GM21717 (cell line): Measurements from ENCODE around the gene FBXL2.

Source experiments
- ATAC-seq: cut with Tn5 transposase; IDR thresholded peaks from one replicate; pipeline ENCODE4 v1.9.1; 2021; ENCODE audit warnings: mild to moderate bottlenecking, moderate library complexity; ENCODE audit not compliant: unreplicated experiment

Gene FBXL2

GRCh38 chr3:33277193-33277882 lies at the start of gene FBXL2:
Gene FBXL2, plus strand, starts transcription at chr3:33277442. Its CDS starts 71 bp downstream, at chr3:33277513.
- ATAC-seq: no peak

- ATAC-seq: no peak
Measured at GRCh38 chr3:33229066-33229465, 48.2 kb upstream of the FBXL2 start.

- no peak for ATAC-seq
Measured at GRCh38 chr3:33229947-33230346, 47.3 kb upstream of the FBXL2 start.

GRCh38 chr3:33231756-33232465 lies 45.3 kb upstream of the FBXL2 start:
- ATAC-seq: no peak

- no peak for ATAC-seq
Measured at GRCh38 chr3:33233884-33234283, 43.4 kb upstream of the FBXL2 start.

GRCh38 chr3:33236005-33236404 lies 41.2 kb upstream of the FBXL2 start:
- ATAC-seq: no peak

- ATAC-seq: no peak
Measured at GRCh38 chr3:33237439-33237838, 39.8 kb upstream of the FBXL2 start.

- ATAC-seq: no peak
Measured at GRCh38 chr3:33238923-33239322, 38.3 kb upstream of the FBXL2 start.

GRCh38 chr3:33240261-33240660 lies 37.0 kb upstream of the FBXL2 start:
- ATAC-seq: no peak

- ATAC-seq: no peak
Measured at GRCh38 chr3:33246786-33247185, 30.5 kb upstream of the FBXL2 start.

- ATAC-seq: no peak
Measured at GRCh38 chr3:33250712-33251111, 26.5 kb upstream of the FBXL2 start.

- no peak for ATAC-seq
Measured at GRCh38 chr3:33256249-33256648, 21.0 kb upstream of the FBXL2 start.

GRCh38 chr3:33260104-33260503 lies 17.1 kb upstream of the FBXL2 start:
- no peak for ATAC-seq

- ATAC-seq: no peak
Measured at GRCh38 chr3:33269385-33269784, 7.9 kb upstream of the FBXL2 start.

GRCh38 chr3:33271324-33271723 lies 5.9 kb upstream of the FBXL2 start:
- no peak for ATAC-seq

- no peak for ATAC-seq
Measured at GRCh38 chr3:33273628-33274027, 3.6 kb upstream of the FBXL2 start.

- no peak for ATAC-seq
Measured at GRCh38 chr3:33278163-33278562, 921 bp downstream of the FBXL2 start.

GRCh38 chr3:33287672-33288282 lies 10.5 kb downstream of the FBXL2 start:
- ATAC-seq: no peak

- no peak for ATAC-seq
Measured at GRCh38 chr3:33299395-33300081, 22.3 kb downstream of the FBXL2 start.

- no peak for ATAC-seq
Measured at GRCh38 chr3:33312361-33312760, 35.1 kb downstream of the FBXL2 start.

GRCh38 chr3:33313331-33313730 lies 36.1 kb downstream of the FBXL2 start:
- no peak for ATAC-seq

GRCh38 chr3:33314993-33315392 lies 37.8 kb downstream of the FBXL2 start:
- ATAC-seq: no peak
